Large intestine (tissue), 3 donors: ENCODE measurements around the gene UBASH3B. TPM values are rescaled to one million over a fixed set of nuclear protein-coding genes. Genes with fewer than 3 reads are reported as not detected.

Source experiments
- DNase-seq, 2 donors: peaks; one replicate each; pipeline versions ENCODE4 v3.0.0 to v3.0.0-alpha.2; 2013
- H3K27ac ChIP-seq: one replicate; pipeline ENCODE4 v1.5.1; 2013; ENCODE audit warnings: low read length
- H3K27me3 ChIP-seq: 2 replicates; pipeline ENCODE4 v1.6.1; 2013; ENCODE audit warnings: low read length; ENCODE audit not compliant: control insufficient read depth, insufficient read depth
- H3K36me3 ChIP-seq: 2 replicates; pipeline ENCODE4 v1.6.1; 2013; ENCODE audit warnings: low read length; ENCODE audit not compliant: control insufficient read depth, insufficient read depth
- H3K4me1 ChIP-seq: one replicate; pipeline ENCODE4 v1.6.1; 2013; ENCODE audit warnings: low read length; ENCODE audit not compliant: control insufficient read depth, insufficient read depth
- H3K4me3 ChIP-seq: one replicate; pipeline ENCODE4 v1.5.1; 2013; ENCODE audit warnings: low read length
- H3K9me3 ChIP-seq: one replicate; pipeline ENCODE4 v1.6.1; 2013; ENCODE audit warnings: mild to moderate bottlenecking, low read depth, low read length, moderate library complexity; ENCODE audit not compliant: control insufficient read depth
- WGBS: methylation state at CpG from one replicate; pipeline ENCODE4 v1.1.5; 2013; ENCODE audit warnings: low lambda C conversion rate; ENCODE audit not compliant: insufficient coverage; 5-methylcytosine and 5-hydroxymethylcytosine counted together
- polyA plus RNA-seq: library from polyadenylated mRNA; unstranded; fragments of 120-200 nt; gene quantifications from one replicate; pipeline ENCODE4 v1.2.1, GENCODE V29; 2013

UBASH3B gene
- polyA plus RNA-seq, 1 donor: 2.8 TPM

GRCh38 chr11:122646549-122647340 is 8.8 kb upstream of the UBASH3B start:
- DNase-seq: no peak
- Histone ChIP-seq H3K9me3 (no peaks in the 10 kb centered on the region), H3K4me3 (no peak overlapping the region), H3K36me3 (no peaks in the 10 kb centered on the region), H3K4me1 (no peaks in the 10 kb centered on the region), H3K27me3 (peaks cover 7% of the 10 kb centered on the region), H3K27ac (no peak overlapping the region)
- WGBS: no CpG with 5 or more reads among the region's 6 CpGs

GRCh38 chr11:122647736-122648275 is 7.7 kb upstream of the UBASH3B start:
- Histone ChIP-seq H3K4me1 (no peaks in the 10 kb centered on the region), H3K27ac (no peak overlapping the region), H3K36me3 (no peaks in the 10 kb centered on the region), H3K27me3 (peaks cover 8% of the 10 kb centered on the region), H3K9me3 (no peaks in the 10 kb centered on the region), H3K4me3 (no peak overlapping the region)
- DNase-seq: no peak

- Histone ChIP-seq H3K27me3 (peaks cover 13% of the 10 kb centered on the region), H3K4me1 (no peaks in the 10 kb centered on the region), H3K36me3 (no peaks in the 10 kb centered on the region), H3K27ac (no peak overlapping the region), H3K4me3 (no peak overlapping the region), H3K9me3 (no peaks in the 10 kb centered on the region)
- DNase-seq: no peak
- WGBS: 93% methylated on average over 2 of the region's 3 CpGs
These were observed 6.4 kb upstream of the UBASH3B start for GRCh38 chr11:122649116-122649515.

- H3K4me1 ChIP-seq: no peaks in the 10 kb centered on the region
- no peak for DNase-seq
- H3K27me3 ChIP-seq: peaks cover 24% of the 10 kb centered on the region
- H3K27ac ChIP-seq: no peak overlapping the region
- no peaks in the 10 kb centered on the region for H3K9me3 ChIP-seq
- H3K36me3 ChIP-seq: no peaks in the 10 kb centered on the region
- H3K4me3 ChIP-seq: no peak overlapping the region
- no CpG with 5 or more reads among the region's 1 CpG for WGBS
These were observed 4.9 kb upstream of the UBASH3B start for GRCh38 chr11:122650619-122651018.

- H3K27ac ChIP-seq: no peak overlapping the region
- no peak overlapping the region for H3K4me3 ChIP-seq
- H3K27me3 ChIP-seq: peaks cover 37% of the 10 kb centered on the region
- peaks cover 6% of the 10 kb centered on the region for H3K4me1 ChIP-seq
- no CpG with 5 or more reads among the region's 2 CpGs for WGBS
- DNase-seq: no peak
- H3K9me3 ChIP-seq: peaks cover 4% of the 10 kb centered on the region
- H3K36me3 ChIP-seq: no peaks in the 10 kb centered on the region
These were observed 3.0 kb upstream of the UBASH3B start for GRCh38 chr11:122652495-122652894.

GRCh38 chr11:122653916-122654585 is 1.5 kb upstream of the UBASH3B start:
- Histone ChIP-seq H3K4me3 (no peak overlapping the region), H3K27ac (no peak overlapping the region), H3K36me3 (no peaks in the 10 kb centered on the region), H3K27me3 (peaks cover 47% of the 10 kb centered on the region), H3K9me3 (peaks cover 4% of the 10 kb centered on the region), H3K4me1 (peaks cover 6% of the 10 kb centered on the region)
- no CpG with 5 or more reads among the region's 7 CpGs for WGBS
- no peak for DNase-seq

- Histone ChIP-seq H3K27me3 (peaks cover 55% of the 10 kb centered on the region), H3K4me1 (peaks cover 6% of the 10 kb centered on the region), H3K36me3 (no peaks in the 10 kb centered on the region), H3K27ac (peak overlapping the region; percentile 74), H3K4me3 (peak overlapping the region; percentile 76), H3K9me3 (peaks cover 4% of the 10 kb centered on the region)
- no CpG with 5 or more reads among the region's 66 CpGs for WGBS
- peak in 1 of 2 donors; percentile 38 for DNase-seq
These were observed 630 bp downstream of the UBASH3B start for GRCh38 chr11:122656073-122656630.

- Histone ChIP-seq H3K9me3 (peaks cover 4% of the 10 kb centered on the region), H3K4me1 (peaks cover 6% of the 10 kb centered on the region), H3K27ac (peak overlapping the region; percentile 12), H3K4me3 (peak overlapping the region; percentile 76), H3K36me3 (no peaks in the 10 kb centered on the region), H3K27me3 (peaks cover 54% of the 10 kb centered on the region)
- no CpG with 5 or more reads among the region's 25 CpGs for WGBS
- DNase-seq: no peak
These were observed 1.1 kb downstream of the UBASH3B start for GRCh38 chr11:122656631-122657101.

- no peaks in the 10 kb centered on the region for H3K36me3 ChIP-seq
- no peak overlapping the region for H3K27ac ChIP-seq
- H3K27me3 ChIP-seq: peaks cover 40% of the 10 kb centered on the region
- peaks cover 4% of the 10 kb centered on the region for H3K9me3 ChIP-seq
- peaks cover 6% of the 10 kb centered on the region for H3K4me1 ChIP-seq
- DNase-seq: no peak
- H3K4me3 ChIP-seq: no peak overlapping the region
- WGBS: no CpG with 5 or more reads among the region's 11 CpGs
These were observed 4.4 kb downstream of the UBASH3B start for GRCh38 chr11:122659676-122660554.
